Measurements from ENCODE around the gene SMCR8. TPM values are rescaled to one million over a fixed set of nuclear protein-coding genes. Genes with fewer than 3 reads are reported as not detected.
A peak's percentile ranks its signal among the peaks of the same experiment; 100 is the strongest.

SMCR8 gene
- total RNA-seq, 4 donors from 2014 or later: 16.7 to 28.3 (median 19.6) TPM

GRCh38 chr17:18318771-18319450, 3.8 kb downstream of the SMCR8 start:
- WGBS, 2 donors: 84 to 87% methylated on average over 18 of the region's 18 CpGs
- peaks cover 24 to 49% of the 10 kb centered on the region in 2 donors for H3K4me1 ChIP-seq

DNA sequence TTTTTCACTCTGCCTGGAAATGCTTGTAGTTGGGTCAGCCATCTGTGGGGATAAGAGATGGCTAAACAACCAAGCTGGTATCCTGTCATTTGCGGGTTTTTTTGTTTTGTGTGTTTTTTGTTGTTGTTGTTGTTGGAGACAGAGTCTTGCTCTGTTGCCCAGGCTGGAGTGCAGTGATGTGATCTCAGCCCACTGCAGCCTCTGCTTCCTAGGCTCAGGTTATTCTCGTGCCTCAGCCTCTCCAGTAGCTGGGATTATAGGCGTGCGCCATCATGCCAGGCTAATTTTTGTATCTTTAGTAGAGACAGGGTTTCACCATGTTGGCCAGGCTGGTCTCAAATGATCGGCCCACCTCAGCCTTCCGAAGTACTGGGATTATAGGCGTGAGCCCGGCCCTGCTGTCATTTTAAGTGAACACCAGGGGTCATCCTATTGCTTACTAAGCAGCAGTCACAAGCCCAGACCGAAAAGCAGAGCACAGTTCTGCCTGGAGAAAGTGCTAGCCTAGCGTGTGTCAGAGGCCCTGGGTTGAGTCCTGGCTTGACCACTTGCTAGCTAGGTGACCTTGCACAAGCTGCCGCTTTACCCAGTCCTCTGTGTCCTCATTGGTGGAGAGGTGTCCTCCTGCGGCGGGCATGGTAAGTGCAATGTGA, 4.6 kb downstream of the SMCR8 start:
- TF ChIP-seq CTCF (IDR thresholded peaks at IDR 0.05) (peak in 1 of 6 experiments; percentile 9), POLR2A (IDR thresholded peaks at IDR 0.05) (no peak)
- peaks cover 28 to 29% of the 10 kb centered on the region in 2 donors for H3K36me3 ChIP-seq
- peaks cover 21 to 48% of the 10 kb centered on the region in 2 donors for H3K4me1 ChIP-seq
- 66 to 73% methylated on average over 9 of the region's 13 CpGs for WGBS, 2 donors
- intact Hi-C loops (cut with DNase I): loop anchor here (5.0 kb wide), 1 partner anchor 62 kb away; the partner anchor contains the start of gene FLII
- no peak overlapping the region for H3K27ac ChIP-seq
- DNase-seq: no peak
- H3K4me3 ChIP-seq (replicated peaks in 1 of 3): no peak overlapping the region
- H3K27me3 ChIP-seq: no peaks in the 10 kb centered on the region
- no peaks in the 10 kb centered on the region for H3K9me3 ChIP-seq

More at GRCh38 chr17:18318771-18319450, 3.8 kb downstream of the SMCR8 start:
- H3K36me3 ChIP-seq: peaks cover 21 to 22% of the 10 kb centered on the region in 2 donors
- H3K9me3 ChIP-seq: no peaks in the 10 kb centered on the region
- H3K27me3 ChIP-seq: no peaks in the 10 kb centered on the region
- TF ChIP-seq POLR2A (IDR thresholded peaks at IDR 0.05) (no peak), CTCF (IDR thresholded peaks at IDR 0.05) (no peak)
- H3K27ac ChIP-seq: no peak overlapping the region
- no peak for DNase-seq
- no peak overlapping the region for H3K4me3 ChIP-seq (replicated peaks in 1 of 3)
- intact Hi-C loops (cut with DNase I): loop anchor here (5.0 kb wide), 1 partner anchor 62 kb away; the partner anchor contains the start of gene FLII

- Histone ChIP-seq H3K9me3 (no peaks in the 10 kb centered on the region), H3K27ac (no peak overlapping the region), H3K4me1 (peaks cover 21 to 48% of the 10 kb centered on the region in 2 donors), H3K4me3 (replicated peaks in 1 of 3) (no peak overlapping the region), H3K27me3 (no peaks in the 10 kb centered on the region), H3K36me3 (peaks cover 33 to 35% of the 10 kb centered on the region in 2 donors)
- DNase-seq: no peak
- intact Hi-C loops (cut with DNase I): no loop called here
- no peak for TF ChIP-seq CTCF (IDR thresholded peaks at IDR 0.05)
- no peak for TF ChIP-seq POLR2A (IDR thresholded peaks at IDR 0.05)
- 86 to 95% methylated on average over 7 of the region's 7 CpGs for WGBS, 2 donors
Measured at GRCh38 chr17:18320301-18320700, 5.2 kb downstream of the SMCR8 start.

DNA sequence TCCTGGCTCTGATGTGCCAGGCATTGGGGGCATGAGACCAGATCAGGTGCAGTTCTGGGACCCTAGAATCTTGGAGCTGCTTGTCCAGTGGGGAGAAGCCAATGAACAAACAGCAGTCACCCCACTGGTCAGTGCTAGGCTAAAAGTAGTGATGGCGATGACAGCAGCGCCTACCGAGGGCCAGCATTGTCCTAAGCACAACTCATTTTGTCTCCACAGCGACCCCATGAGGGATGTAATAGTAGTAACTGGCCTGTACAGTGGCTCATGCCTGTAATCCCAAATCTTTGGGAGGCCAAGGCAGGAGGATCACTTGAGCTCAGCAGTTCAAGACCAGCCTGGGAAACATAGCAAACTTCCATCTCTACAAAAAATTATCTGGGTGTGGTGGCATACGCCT, 6.2 kb downstream of the SMCR8 start:
- WGBS, 2 donors: 77 to 80% methylated on average over 3 to 5 of the region's 5 CpGs
- intact Hi-C loops (cut with DNase I): no loop called here
- no peak for DNase-seq
- Histone ChIP-seq H3K27me3 (no peaks in the 10 kb centered on the region), H3K36me3 (peaks cover 33 to 40% of the 10 kb centered on the region in 2 donors), H3K27ac (peak overlapping the region in 1 of 3 donors; percentile 35), H3K9me3 (no peaks in the 10 kb centered on the region), H3K4me3 (replicated peaks in 1 of 3) (no peak overlapping the region), H3K4me1 (peaks cover 12 to 39% of the 10 kb centered on the region in 2 donors)
- TF ChIP-seq CTCF (IDR thresholded peaks at IDR 0.05): no peak
- no peak for TF ChIP-seq POLR2A (IDR thresholded peaks at IDR 0.05)

- TF ChIP-seq CTCF (IDR thresholded peaks at IDR 0.05) (no peak), POLR2A (IDR thresholded peaks at IDR 0.05) (no peak)
- H3K4me3 ChIP-seq (replicated peaks in 1 of 3): no peak overlapping the region
- H3K27me3 ChIP-seq: no peaks in the 10 kb centered on the region
- peaks cover 34 to 46% of the 10 kb centered on the region in 2 donors for H3K36me3 ChIP-seq
- DNase-seq: no peak
- no peak overlapping the region for H3K27ac ChIP-seq
- peaks cover 9 to 27% of the 10 kb centered on the region in 2 donors for H3K4me1 ChIP-seq
- WGBS, 2 donors: 88 to 100% methylated on average over 6 to 12 of the region's 12 CpGs
- no peaks in the 10 kb centered on the region for H3K9me3 ChIP-seq
- intact Hi-C loops (cut with DNase I): no loop called here
Measured at GRCh38 chr17:18322522-18322921, 7.4 kb downstream of the SMCR8 start.
